ENCODE data around the gene PLRG1. TPM values are rescaled to one million over a fixed set of nuclear protein-coding genes. Genes with fewer than 3 reads are reported as not detected.

Gene PLRG1
- total RNA-seq, 2 donors from 2014 or later, result 18.4 to 42.5 TPM

DNA sequence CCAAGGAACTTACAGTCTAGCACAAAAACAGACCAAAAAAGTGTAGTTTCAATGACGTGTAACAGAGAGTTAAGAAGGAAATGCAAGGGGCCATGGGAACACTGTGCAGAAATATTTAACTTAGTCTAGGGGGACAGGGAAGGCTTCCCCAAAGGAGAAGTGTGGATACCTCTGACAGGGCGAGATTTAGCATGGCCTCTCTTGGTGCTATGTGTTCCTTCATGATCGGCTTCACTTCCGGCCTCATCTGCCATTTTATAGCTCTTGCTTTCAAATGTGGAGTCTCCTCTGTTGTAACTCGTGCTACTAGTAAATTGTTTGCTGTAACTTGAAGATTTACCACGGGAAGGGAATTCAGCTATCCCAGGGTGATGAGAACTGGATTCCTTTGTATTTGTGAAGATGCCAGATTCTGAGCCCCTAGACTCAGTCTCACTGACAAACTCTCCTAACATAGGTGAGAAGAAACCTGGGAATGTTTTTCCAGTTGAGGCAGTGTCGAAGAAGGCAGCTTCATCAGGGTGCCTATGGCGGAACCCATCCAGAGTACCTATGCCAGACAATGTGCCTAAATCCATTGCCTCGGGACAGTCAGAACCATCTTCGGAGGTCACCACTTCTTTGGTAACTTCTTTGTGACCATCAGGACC lies 35.3 kb upstream of the PLRG1 start:
- Histone ChIP-seq H3K27me3 (replicated peaks; ENCODE audit: insufficient read depth) (no peaks in the 10 kb centered on the region), H3K4me1 (ENCODE audit: control insufficient read depth in 1 of 2, low read depth in 2 of 2) (no peaks in the 10 kb centered on the region), H3K27ac (no peak overlapping the region), H3K4me3 (no peak overlapping the region), H3K36me3 (no peaks in the 10 kb centered on the region), H3K9me3 (no peaks in the 10 kb centered on the region)
- TF ChIP-seq, protein P1, sequence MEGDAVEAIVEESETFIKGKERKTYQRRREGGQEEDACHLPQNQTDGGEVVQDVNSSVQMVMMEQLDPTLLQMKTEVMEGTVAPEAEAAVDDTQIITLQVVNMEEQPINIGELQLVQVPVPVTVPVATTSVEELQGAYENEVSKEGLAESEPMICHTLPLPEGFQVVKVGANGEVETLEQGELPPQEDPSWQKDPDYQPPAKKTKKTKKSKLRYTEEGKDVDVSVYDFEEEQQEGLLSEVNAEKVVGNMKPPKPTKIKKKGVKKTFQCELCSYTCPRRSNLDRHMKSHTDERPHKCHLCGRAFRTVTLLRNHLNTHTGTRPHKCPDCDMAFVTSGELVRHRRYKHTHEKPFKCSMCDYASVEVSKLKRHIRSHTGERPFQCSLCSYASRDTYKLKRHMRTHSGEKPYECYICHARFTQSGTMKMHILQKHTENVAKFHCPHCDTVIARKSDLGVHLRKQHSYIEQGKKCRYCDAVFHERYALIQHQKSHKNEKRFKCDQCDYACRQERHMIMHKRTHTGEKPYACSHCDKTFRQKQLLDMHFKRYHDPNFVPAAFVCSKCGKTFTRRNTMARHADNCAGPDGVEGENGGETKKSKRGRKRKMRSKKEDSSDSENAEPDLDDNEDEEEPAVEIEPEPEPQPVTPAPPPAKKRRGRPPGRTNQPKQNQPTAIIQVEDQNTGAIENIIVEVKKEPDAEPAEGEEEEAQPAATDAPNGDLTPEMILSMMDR (IDR thresholded peaks at IDR 0.05), result no peak
- ATAC-seq (ENCODE audit: insufficient number of reproducible peaks, low FRiP score, low read depth), result no peak
- no peak for DNase-seq (ENCODE audit: low spot score)

DNA sequence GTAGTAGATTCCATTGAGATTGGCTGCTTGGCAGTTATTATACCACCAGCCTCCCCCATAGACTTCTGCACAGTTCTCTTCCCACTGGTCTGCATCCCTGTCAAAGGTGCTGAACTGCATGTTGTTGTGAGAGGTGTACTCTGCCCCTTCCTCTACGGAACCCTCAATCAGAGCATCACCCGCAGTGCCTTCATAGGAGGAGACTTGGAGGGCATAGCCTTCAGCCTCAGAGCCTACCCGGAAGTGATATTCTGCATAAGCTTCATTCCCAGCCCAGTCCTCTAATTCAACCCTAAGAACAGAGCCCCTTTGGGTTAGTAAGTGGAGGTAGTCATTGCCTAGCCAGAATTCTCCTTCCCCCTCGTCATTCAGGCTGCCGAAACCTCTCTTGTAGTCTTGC lies 34.1 kb upstream of the PLRG1 start:
- no peak for DNase-seq (ENCODE audit: low spot score)
- H3K4me3 ChIP-seq, result no peak overlapping the region
- H3K9me3 ChIP-seq, result no peaks in the 10 kb centered on the region
- H3K4me1 ChIP-seq (ENCODE audit: control insufficient read depth in 1 of 2, low read depth in 2 of 2), result no peaks in the 10 kb centered on the region
- no peaks in the 10 kb centered on the region for H3K36me3 ChIP-seq
- ATAC-seq (ENCODE audit: insufficient number of reproducible peaks, low FRiP score, low read depth), result no peak
- H3K27me3 ChIP-seq (replicated peaks; ENCODE audit: insufficient read depth), result no peaks in the 10 kb centered on the region
- H3K27ac ChIP-seq, result no peak overlapping the region
- TF ChIP-seq, protein P1 (IDR thresholded peaks at IDR 0.05), result no peak

GRCh38 chr4:154583677-154584076 lies 33.5 kb upstream of the PLRG1 start:
- TF ChIP-seq, protein P1 (IDR thresholded peaks at IDR 0.05), result no peak
- Histone ChIP-seq H3K36me3 (no peaks in the 10 kb centered on the region), H3K4me3 (no peak overlapping the region), H3K9me3 (no peaks in the 10 kb centered on the region), H3K4me1 (ENCODE audit: control insufficient read depth in 1 of 2, low read depth in 2 of 2) (no peaks in the 10 kb centered on the region), H3K27ac (no peak overlapping the region), H3K27me3 (replicated peaks; ENCODE audit: insufficient read depth) (no peaks in the 10 kb centered on the region)
- no peak for DNase-seq (ENCODE audit: low spot score)
- ATAC-seq (ENCODE audit: insufficient number of reproducible peaks, low FRiP score, low read depth), result no peak

- ATAC-seq (ENCODE audit: insufficient number of reproducible peaks, low FRiP score, low read depth) (no peak), DNase-seq (ENCODE audit: low spot score) (no peak)
- H3K27me3 ChIP-seq (replicated peaks; ENCODE audit: insufficient read depth), result no peaks in the 10 kb centered on the region
- TF ChIP-seq, protein P1 (IDR thresholded peaks at IDR 0.05), result no peak
- H3K4me3 ChIP-seq, result no peak overlapping the region
- H3K9me3 ChIP-seq, result no peaks in the 10 kb centered on the region
- H3K4me1 ChIP-seq (ENCODE audit: control insufficient read depth in 1 of 2, low read depth in 2 of 2), result no peaks in the 10 kb centered on the region
- no peak overlapping the region for H3K27ac ChIP-seq
- H3K36me3 ChIP-seq, result no peaks in the 10 kb centered on the region
These were observed 33.0 kb upstream of the PLRG1 start for GRCh38 chr4:154583230-154583629.

- DNase-seq (ENCODE audit: low spot score), result no peak
- ATAC-seq (ENCODE audit: insufficient number of reproducible peaks, low FRiP score, low read depth), result no peak
- TF ChIP-seq, protein P1 (IDR thresholded peaks at IDR 0.05), result no peak
- no peak overlapping the region for H3K27ac ChIP-seq
- H3K27me3 ChIP-seq (replicated peaks; ENCODE audit: insufficient read depth), result no peaks in the 10 kb centered on the region
- H3K9me3 ChIP-seq, result no peaks in the 10 kb centered on the region
- no peak overlapping the region for H3K4me3 ChIP-seq
- no peaks in the 10 kb centered on the region for H3K36me3 ChIP-seq
- no peaks in the 10 kb centered on the region for H3K4me1 ChIP-seq (ENCODE audit: control insufficient read depth in 1 of 2, low read depth in 2 of 2)
These were observed 32.5 kb upstream of the PLRG1 start for GRCh38 chr4:154582723-154583122.
